ENCODE results near the gene RAD9A. TPM values are rescaled to one million over a fixed set of nuclear protein-coding genes. Genes with fewer than 3 reads are reported as not detected.

Gene RAD9A
- total RNA-seq, 1 donor from 2014 or later = 22.6 TPM

- intact Hi-C loops (cut with DNase I) = loop anchor here (1.0 to 2.0 kb wide), 3 partner anchors 22 to 234 kb away; partner anchors contain the start of genes KDM2A and PITPNM1
- Histone ChIP-seq H3K27me3 (no peaks in the 10 kb centered on the region), H3K27ac (peak overlapping the region; percentile 98 to 99), H3K4me1 (peaks cover 26 to 56% of the 10 kb centered on the region in 2 donors), H3K9me3 (no peaks in the 10 kb centered on the region), H3K4me3 (peak overlapping the region; percentile 68 to 80), H3K36me3 (no peaks in the 10 kb centered on the region)
- DNase-seq (ENCODE audit: low spot score in 2 of 2) = no peak
- no peak for TF ChIP-seq CTCF (IDR thresholded peaks at IDR 0.05)
These were observed 39.1 kb upstream of the RAD9A start for GRCh38 chr11:67352546-67353316.

GRCh38 chr11:67353317-67354074, 38.3 kb upstream of the RAD9A start, which contains the start of gene POLD4:
POLD4 (minus strand) TSS chr11:67353546; CDS start chr11:67353399, 147 bp downstream.
- Histone ChIP-seq H3K4me3 (peak within 1 kb of the TSS; percentile 68 to 80), H3K27me3 (no peaks in the 10 kb centered on the region), H3K36me3 (no peaks in the 10 kb centered on the region), H3K27ac (peak within 1 kb of the TSS; percentile 98 to 99), H3K9me3 (no peaks in the 10 kb centered on the region), H3K4me1 (peaks cover 26 to 60% of the 10 kb centered on the region in 2 donors)
- DNase-seq (ENCODE audit: low spot score in 2 of 2) = peak; percentile 96 to 100
- TF ChIP-seq CTCF (IDR thresholded peaks at IDR 0.05) = no peak
- intact Hi-C loops (cut with DNase I) = loop anchor here (1.0 to 2.0 kb wide), 3 partner anchors 21 to 235 kb away; partner anchors contain the start of genes KDM2A and PITPNM1

GRCh38 chr11:67354075-67355022, 37.4 kb upstream of the RAD9A start:
- intact Hi-C loops (cut with DNase I) = no loop called here
- H3K9me3 ChIP-seq = no peaks in the 10 kb centered on the region

GRCh38 chr11:67355023-67355793, 36.6 kb upstream of the RAD9A start:
- Histone ChIP-seq H3K27ac (peak overlapping the region; percentile 98 to 99), H3K4me1 (peaks cover 26 to 60% of the 10 kb centered on the region in 2 donors), H3K27me3 (no peaks in the 10 kb centered on the region), H3K9me3 (no peaks in the 10 kb centered on the region), H3K36me3 (no peaks in the 10 kb centered on the region), H3K4me3 (peak overlapping the region in 1 of 2 donors; percentile 2)
- intact Hi-C loops (cut with DNase I) = no loop called here
- TF ChIP-seq CTCF (IDR thresholded peaks at IDR 0.05) = no peak
- no peak for DNase-seq (ENCODE audit: low spot score in 2 of 2)

More at GRCh38 chr11:67354075-67355022, 37.4 kb upstream of the RAD9A start:
- peak overlapping the region; percentile 20 to 80 for H3K4me3 ChIP-seq
- peaks cover 26 to 60% of the 10 kb centered on the region in 2 donors for H3K4me1 ChIP-seq
- H3K27me3 ChIP-seq = no peaks in the 10 kb centered on the region
- H3K36me3 ChIP-seq = no peaks in the 10 kb centered on the region
- no peak for TF ChIP-seq CTCF (IDR thresholded peaks at IDR 0.05)
- H3K27ac ChIP-seq = peak overlapping the region; percentile 98 to 99
- DNase-seq (ENCODE audit: low spot score in 2 of 2) = peak; percentile 74 to 97
